Stimulated activated CD4-positive, alpha-beta T cell treated with anti-CD3 and anti-CD28 coated beads, Interleukin-15, amount 100 ng/mL, for 24 hours (primary cell): ENCODE data around the gene LYPD6B.

Source experiments
- DNase-seq: peaks from one replicate; pipeline ENCODE4 v3.0.0-alpha.2; 2020

Gene LYPD6B

GRCh38 chr2:149129433-149129832 lies 90.9 kb downstream of the LYPD6B start:
- no peak for DNase-seq

DNA sequence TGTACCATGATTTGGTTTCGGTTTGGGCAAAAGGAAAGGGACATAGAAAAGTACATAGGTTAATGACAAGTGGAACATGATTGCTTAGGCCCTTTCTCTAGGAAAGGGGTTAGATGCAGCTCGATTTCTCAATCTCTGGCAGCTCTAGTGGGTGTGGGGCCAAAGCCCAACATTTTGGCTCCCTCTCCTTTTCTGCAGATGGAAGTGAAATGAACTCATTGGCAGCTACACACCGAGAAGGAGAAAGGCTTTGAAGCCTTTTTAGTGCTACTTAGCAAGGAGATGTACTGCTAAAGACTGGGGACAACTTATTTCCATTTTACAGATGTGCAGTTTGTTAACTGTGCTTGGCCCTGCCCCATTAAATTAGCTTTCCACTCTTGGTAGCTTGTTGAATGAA lies 93.8 kb downstream of the LYPD6B start:
- no peak for DNase-seq

DNA sequence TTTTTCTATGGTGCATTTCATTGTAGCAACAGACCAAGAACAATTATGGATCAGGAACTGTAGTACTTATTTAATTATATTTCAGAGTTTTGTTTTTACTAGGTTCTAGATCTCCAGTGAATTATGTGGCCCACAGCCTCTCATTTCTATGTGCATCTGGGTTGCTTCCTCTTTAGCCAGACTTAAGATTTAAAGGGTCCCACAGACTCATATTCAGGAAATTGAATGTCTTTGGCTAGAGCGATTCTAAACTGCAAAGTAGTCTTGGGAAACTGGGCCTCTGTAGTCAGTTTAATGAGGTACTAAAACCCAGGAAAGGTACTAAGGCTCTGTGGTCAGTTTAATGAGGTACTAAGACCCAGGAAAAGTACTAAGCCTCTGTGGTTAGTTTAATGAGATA lies 94.4 kb downstream of the LYPD6B start:
- no peak for DNase-seq

DNA sequence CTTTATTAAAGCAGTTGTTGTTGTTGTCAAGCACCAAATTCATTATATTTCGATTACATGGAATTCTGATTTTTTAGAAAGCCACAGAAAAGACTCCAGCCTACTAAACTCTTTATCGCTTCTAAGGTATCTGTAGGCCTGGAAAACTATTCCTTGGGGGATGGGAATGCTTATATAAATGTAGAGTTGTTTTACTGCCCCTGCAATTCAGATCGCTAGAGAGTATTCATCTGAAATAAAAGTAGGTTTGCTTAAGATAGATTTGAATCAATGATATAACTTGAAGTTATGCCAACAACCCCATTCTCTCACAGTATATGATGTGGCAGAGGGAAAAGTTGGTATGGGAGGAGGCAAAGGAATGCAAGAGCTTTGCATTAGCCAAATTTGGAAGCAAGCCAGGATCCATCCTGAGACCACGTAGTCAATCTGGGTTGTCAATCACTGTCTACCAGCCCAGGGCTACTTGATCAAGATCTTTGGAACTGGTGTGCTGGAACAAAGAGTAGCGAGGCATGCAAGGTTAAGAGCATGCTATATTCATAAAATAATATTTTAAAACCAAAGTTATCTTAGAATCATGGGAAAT lies 95.9 kb downstream of the LYPD6B start:
- DNase-seq, result no peak

DNA sequence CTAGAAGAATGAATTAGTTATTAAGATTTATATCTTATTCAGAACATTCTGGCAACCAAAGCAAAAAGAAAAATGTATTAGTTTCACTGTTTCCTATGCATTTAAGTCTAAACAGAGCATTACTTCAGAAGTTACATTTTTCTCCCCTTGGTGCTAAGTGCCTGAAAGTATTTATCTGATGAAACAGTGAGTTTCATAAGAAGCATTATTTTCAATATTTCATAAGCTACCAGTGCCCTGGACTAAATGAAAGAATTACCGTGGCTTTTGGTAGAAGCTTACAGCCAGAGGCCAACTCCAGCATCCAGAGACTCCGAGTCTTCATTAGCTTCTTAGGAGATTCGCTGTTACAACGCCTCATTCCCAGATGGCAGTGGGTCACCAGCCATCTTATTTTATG lies 97.6 kb downstream of the LYPD6B start:
- DNase-seq, result no peak

DNA sequence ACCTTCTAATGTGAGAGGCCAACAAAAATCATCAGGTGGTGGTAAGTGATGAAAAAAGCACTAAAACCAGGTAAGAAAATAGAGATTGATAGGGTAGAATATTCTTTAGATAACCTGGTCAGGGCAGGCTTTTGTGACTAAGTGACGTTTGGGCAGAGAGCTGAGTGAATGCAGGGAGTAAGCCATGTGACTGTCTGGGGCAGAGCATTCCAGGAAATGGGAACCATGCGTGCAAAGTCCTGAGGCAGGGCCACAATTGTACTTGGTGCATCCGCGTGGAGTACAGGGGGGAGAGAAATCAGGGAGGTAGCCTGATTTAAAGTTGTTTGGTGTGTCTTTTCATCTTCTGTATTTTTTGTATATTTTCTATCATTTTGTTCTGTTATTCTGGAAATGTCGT lies 102.5 kb downstream of the LYPD6B start:
- DNase-seq, result no peak

DNA sequence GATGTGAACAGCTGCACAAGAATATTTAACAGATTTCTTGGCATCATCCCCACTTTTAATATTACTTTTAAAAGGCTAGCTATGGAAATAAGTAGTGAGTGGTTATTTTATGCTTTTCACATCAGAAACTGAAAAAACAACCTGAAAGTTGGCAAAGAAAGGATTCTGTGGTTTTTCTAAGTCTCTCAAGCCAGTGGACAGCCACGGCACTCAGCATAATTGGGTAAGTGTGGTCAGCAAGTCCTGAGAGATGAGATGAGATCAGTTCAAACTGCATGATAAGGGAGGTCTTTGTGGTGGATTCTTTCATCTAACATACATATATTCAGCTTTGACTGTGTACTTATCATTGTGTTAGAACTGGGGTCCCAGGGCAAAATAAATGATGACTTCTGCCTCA lies 105.2 kb downstream of the LYPD6B start:
- no peak for DNase-seq

DNA sequence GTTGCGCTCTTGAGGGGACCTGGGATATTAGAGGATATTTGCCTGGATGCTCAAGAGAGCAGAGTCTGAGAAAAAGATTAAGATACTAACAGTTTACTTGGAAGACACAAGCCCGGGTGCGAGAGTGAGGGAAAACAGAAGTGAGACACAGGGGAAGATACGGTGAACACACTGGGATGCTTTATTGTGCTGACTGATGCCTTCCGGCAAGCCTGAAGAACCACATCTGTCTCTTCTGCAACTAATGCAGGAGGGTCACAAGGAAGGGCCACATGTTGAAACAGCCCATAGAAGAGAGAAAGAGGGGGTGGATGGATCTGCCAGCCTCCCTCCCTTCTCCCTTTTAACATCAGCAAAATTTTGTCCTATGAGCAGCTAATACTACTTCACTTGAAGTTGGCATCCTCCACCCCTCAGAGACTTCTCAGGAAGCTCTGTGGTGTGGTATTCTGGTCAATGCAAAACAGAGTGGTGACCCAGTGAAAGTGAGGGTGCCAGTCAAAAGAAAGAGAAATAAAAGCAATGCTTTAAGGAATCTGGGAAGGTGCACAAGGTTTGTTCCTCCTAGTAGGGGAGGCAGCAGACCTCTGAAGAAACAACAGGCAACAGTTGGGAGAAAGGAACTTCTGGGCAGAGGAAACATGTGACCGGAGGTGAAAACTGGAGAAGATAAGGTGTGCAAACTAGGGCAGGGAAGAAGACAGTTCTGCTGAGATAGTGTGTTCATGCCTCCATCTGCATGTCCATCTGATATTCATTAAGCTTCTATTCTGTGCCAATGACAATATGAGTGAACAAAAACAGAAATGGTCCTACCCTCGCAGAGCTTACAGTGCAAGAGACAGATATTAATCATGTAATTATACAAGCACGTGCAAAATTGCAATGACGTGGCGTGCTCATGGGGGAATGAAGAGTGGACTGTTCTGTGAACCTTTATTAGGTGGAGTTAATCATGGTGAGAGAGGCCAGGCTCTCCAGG lies 107.1 kb downstream of the LYPD6B start:
- DNase-seq, result no peak

- DNase-seq, result no peak
Observed at GRCh38 chr2:149146876-149147275, 108.4 kb downstream of the LYPD6B start.

GRCh38 chr2:149148194-149149006 lies 109.9 kb downstream of the LYPD6B start:
- no peak for DNase-seq

- DNase-seq, result no peak
Observed at GRCh38 chr2:149149007-149149297, 110.5 kb downstream of the LYPD6B start.

DNA sequence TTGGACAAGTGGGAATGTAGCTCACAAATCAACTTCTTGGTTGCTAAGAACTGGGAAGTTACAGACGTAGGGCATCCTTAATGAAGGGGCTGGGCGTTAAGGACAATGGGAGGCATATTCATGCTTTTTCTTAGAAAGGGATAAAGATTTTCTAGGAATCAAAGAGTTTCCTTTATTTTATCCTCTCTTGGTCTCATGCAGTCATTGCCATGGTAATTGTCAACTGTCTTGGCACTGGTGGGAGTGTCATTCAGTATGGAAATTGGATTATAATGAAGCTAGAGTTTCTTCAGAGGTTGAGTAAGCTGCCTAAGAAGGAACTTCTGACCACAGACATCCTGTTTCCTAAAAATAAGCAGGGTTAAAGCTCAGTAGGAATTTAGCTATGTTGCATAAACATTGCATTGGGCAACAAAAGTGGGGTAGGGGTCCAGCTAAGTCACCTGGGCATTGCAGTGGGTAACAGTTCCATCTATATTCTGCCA lies 114.0 kb downstream of the LYPD6B start:
- DNase-seq, result no peak

- no peak for DNase-seq
Observed at GRCh38 chr2:149155196-149155969, 116.9 kb downstream of the LYPD6B start.

GRCh38 chr2:149155988-149156387 lies 117.5 kb downstream of the LYPD6B start:
- DNase-seq, result no peak

- no peak for DNase-seq
Observed at GRCh38 chr2:149156971-149157740, 118.7 kb downstream of the LYPD6B start.

GRCh38 chr2:149158957-149159356 lies 120.5 kb downstream of the LYPD6B start:
- DNase-seq, result no peak

GRCh38 chr2:149160195-149160594 lies 121.7 kb downstream of the LYPD6B start:
- no peak for DNase-seq

- DNase-seq, result peak; percentile 46
Observed at GRCh38 chr2:149160701-149161217, 122.3 kb downstream of the LYPD6B start.

DNA sequence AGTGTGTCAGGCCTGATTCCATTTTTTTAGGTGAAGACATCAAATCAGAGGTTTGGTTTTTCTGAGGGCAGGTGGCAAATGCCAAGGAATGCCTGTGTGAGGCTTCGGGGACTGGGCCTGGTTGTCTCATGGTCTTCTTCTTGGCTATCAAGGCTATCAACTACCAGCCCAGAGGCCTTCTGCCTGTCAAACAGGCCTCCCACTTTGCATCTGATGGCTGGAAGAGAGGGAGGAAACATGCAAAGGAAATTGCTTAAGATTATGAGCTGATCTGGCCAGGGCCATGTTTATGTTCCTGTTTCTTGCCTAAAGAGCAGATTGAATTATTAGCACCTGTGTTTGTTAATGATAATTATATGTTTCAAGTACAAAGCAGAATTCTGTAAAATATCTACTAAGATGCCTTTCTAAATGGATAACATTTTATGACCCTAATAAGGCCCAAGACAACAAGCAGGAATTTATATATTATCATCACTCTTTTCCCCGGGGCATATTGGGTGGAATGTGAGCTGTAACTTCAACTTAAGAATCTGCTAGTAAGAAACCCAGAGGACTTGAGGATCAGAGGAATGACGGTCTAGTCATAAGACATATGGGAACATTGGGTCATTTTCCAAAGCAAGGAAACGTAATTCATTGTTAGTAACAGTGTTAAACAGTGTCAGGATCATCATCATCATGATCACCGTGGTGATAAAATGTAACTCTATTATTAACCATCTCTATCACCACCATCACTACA lies 123.2 kb downstream of the LYPD6B start:
- DNase-seq, result no peak

- DNase-seq, result no peak
Observed at GRCh38 chr2:149164296-149164695, 125.8 kb downstream of the LYPD6B start.

GRCh38 chr2:149164827-149165226 lies 126.3 kb downstream of the LYPD6B start:
- no peak for DNase-seq
